Transverse colon (tissue), 4 donors: ENCODE data around the gene SHROOM1. TPM values are rescaled to one million over a fixed set of nuclear protein-coding genes. Genes with fewer than 3 reads are reported as not detected.

Source experiments
- DNase-seq: peaks from one replicate; pipeline ENCODE4 v3.0.0-alpha.2; 2019
- H3K27ac ChIP-seq, 4 donors: fragments of 200-600 bp; sonication (generic); 2 replicates each; pipeline ENCODE4 v1.5.1; 2016 to 2018; ENCODE audit warnings: inconsistent platforms in 4 of 4
- H3K27me3 ChIP-seq: fragments of 200-600 bp; sonication (generic); 2 replicates; pipeline ENCODE4 v1.5.1; 2017; ENCODE audit warnings: inconsistent platforms
- H3K36me3 ChIP-seq, 4 donors: fragments of 200-600 bp; sonication (generic); 2 replicates each; pipeline ENCODE4 v1.5.1; 2017 to 2019; ENCODE audit warnings: inconsistent platforms in 4 of 4
- H3K4me1 ChIP-seq, 4 donors: fragments of 200-600 bp; sonication (generic); 2 replicates each; pipeline ENCODE4 v1.5.1; 2017 to 2020; ENCODE audit warnings: inconsistent platforms in 4 of 4
- H3K4me3 ChIP-seq, 4 donors: fragments of 200-600 bp; sonication (generic); 1 replicate in 1 of 4; 2 replicates in 3 of 4; pipeline versions ENCODE4 v1.5.1 to v1.6.1; 2017 to 2019; ENCODE audit warnings: inconsistent platforms in 4 of 4
- H3K9me3 ChIP-seq, 2 donors: fragments of 200-600 bp; sonication (generic); 2 replicates each; pipeline ENCODE4 v1.5.1; 2017 to 2019; ENCODE audit warnings: inconsistent platforms in 2 of 2
- CTCF ChIP-seq, 5 experiments: fragments of 200-600 bp in 3 of 5; fragments of 450-650 bp in 2 of 5; sonication (generic) in 3 of 5; IDR thresholded peaks; 1 replicate in 2 of 5; 2 replicates in 3 of 5; pipeline ENCODE4 v1.5.1; 2016 to 2017; ENCODE audit warnings: antibody characterized with exemption in 5 of 5, inconsistent platforms in 3 of 5, mild to moderate bottlenecking in 2 of 5, moderate library complexity in 1 of 5
- EP300 ChIP-seq: sonication (generic); formaldehyde crosslinking; IDR thresholded peaks from one replicate; pipeline ENCODE4 v1.6.1; 2017; ENCODE audit warnings: antibody characterized with exemption, low read depth
- POLR2A ChIP-seq: fragments of 450-650 bp; IDR thresholded peaks from one replicate; pipeline ENCODE4 v1.6.1; 2016; ENCODE audit warnings: antibody characterized with exemption, mild to moderate bottlenecking, moderate library complexity
- POLR2AphosphoS5 ChIP-seq, 3 donors: sonication (generic); formaldehyde crosslinking; IDR thresholded peaks; one replicate each; pipeline ENCODE4 v1.6.1; 2016; ENCODE audit warnings: antibody characterized with exemption in 3 of 3
- WGBS, 2 donors: methylation state at CpG; one replicate each; pipeline ENCODE4 v1.1.5; 2018; ENCODE audit warnings: low coverage in 1 of 2; 5-methylcytosine and 5-hydroxymethylcytosine counted together
- in situ Hi-C, 4 donors: fragments of 200-750 bp; cut with MboI; loops; one replicate each; pipeline versions ENCODE4 v1.15.0 to v1.15.1; 2017; ENCODE audit warnings: low sequenced_read_pairs in 3 of 4, low pct_ligation_motif_present in 1 of 4, low pct_unique_long_range_greater_than_20kb in 1 of 4
- intact Hi-C: fragments of 100-400 bp; cut with DNase I; formaldehyde crosslinking; loops from one replicate; pipeline ENCODE4 v1.15.1; 2023; ENCODE audit warnings: low total_unique reads
- total RNA-seq, 4 donors: library from RNA; depleted of rRNA; stranded (reverse); fragments of >200 nt; gene quantifications; one replicate each; pipeline ENCODE4 v1.1.0, GENCODE V29; 2016

The SHROOM1 gene
- total RNA-seq, 4 donors from 2014 or later: 65.3 to 244 (median 77.3) TPM

GRCh38 chr5:132849347-132849746, 18.9 kb upstream of the SHROOM1 start:
- H3K4me1 ChIP-seq: no peaks in the 10 kb centered on the region
- in situ Hi-C loops: loop anchor here in 1 of 4 donors (25.0 kb wide), 1 partner anchor 462 kb away; no protein-coding TSS in a partner anchor

GRCh38 chr5:132848270-132848669, 17.8 kb upstream of the SHROOM1 start:
- TF ChIP-seq EP300 (no peak), POLR2AphosphoS5 (IDR thresholded peaks at IDR 0.05) (no peak), POLR2A (no peak), CTCF (IDR thresholded peaks at IDR 0.05) (no peak)
- 95 to 100% methylated on average over 4 to 8 of the region's 8 CpGs for WGBS, 2 donors
- Histone ChIP-seq H3K27ac (no peak overlapping the region), H3K4me1 (no peaks in the 10 kb centered on the region), H3K27me3 (no peaks in the 10 kb centered on the region), H3K36me3 (no peaks in the 10 kb centered on the region), H3K9me3 (no peaks in the 10 kb centered on the region), H3K4me3 (no peak overlapping the region)
- DNase-seq: no peak
- intact Hi-C loops (no loop called here), in situ Hi-C loops (loop anchor here in 1 of 4 donors (25.0 kb wide), 1 partner anchor 461 kb away; no protein-coding TSS in a partner anchor)

More at GRCh38 chr5:132849347-132849746, 18.9 kb upstream of the SHROOM1 start:
- no peaks in the 10 kb centered on the region for H3K9me3 ChIP-seq
- TF ChIP-seq POLR2A: no peak
- TF ChIP-seq EP300: no peak
- no peak for TF ChIP-seq POLR2AphosphoS5 (IDR thresholded peaks at IDR 0.05)
- no peak for TF ChIP-seq CTCF (IDR thresholded peaks at IDR 0.05)
- H3K27ac ChIP-seq: no peak overlapping the region
- H3K36me3 ChIP-seq: no peaks in the 10 kb centered on the region
- H3K4me3 ChIP-seq: no peak overlapping the region
- WGBS, 2 donors: 22 to 48% methylated on average over 1 of the region's 1 CpG
- no peak for DNase-seq
- intact Hi-C loops: no loop called here
- no peaks in the 10 kb centered on the region for H3K27me3 ChIP-seq

- peaks cover 14 to 50% (median 42%) of the 10 kb centered on the region in 4 donors for H3K4me1 ChIP-seq
- in situ Hi-C loops (loop anchor here in 1 of 4 donors (25.0 kb wide), 1 partner anchor 454 kb away; no protein-coding TSS in a partner anchor), intact Hi-C loops (no loop called here)
- DNase-seq: no peak
- no peaks in the 10 kb centered on the region for H3K27me3 ChIP-seq
- no peaks in the 10 kb centered on the region for H3K36me3 ChIP-seq
- H3K9me3 ChIP-seq: no peaks in the 10 kb centered on the region
- no peak overlapping the region for H3K4me3 ChIP-seq
- no peak for TF ChIP-seq POLR2AphosphoS5 (IDR thresholded peaks at IDR 0.05)
- no peak for TF ChIP-seq POLR2A
- TF ChIP-seq CTCF (IDR thresholded peaks at IDR 0.05): no peak
- TF ChIP-seq EP300: no peak
- WGBS, 2 donors: 88% methylated on average over 4 of the region's 4 CpGs; no CpG with 5 or more reads in 1 of the 2 donors
- peak overlapping the region; percentile 86 to 92 (median 88) for H3K27ac ChIP-seq
Measured at GRCh38 chr5:132841305-132841704, 10.9 kb upstream of the SHROOM1 start.

GRCh38 chr5:132840896-132841295, 10.4 kb upstream of the SHROOM1 start:
- WGBS, 2 donors: 43 to 80% methylated on average over 1 of the region's 1 CpG
- no peaks in the 10 kb centered on the region for H3K36me3 ChIP-seq
- DNase-seq: no peak
- peaks cover 14 to 55% (median 42%) of the 10 kb centered on the region in 4 donors for H3K4me1 ChIP-seq
- H3K4me3 ChIP-seq: no peak overlapping the region
- in situ Hi-C loops (loop anchor here in 1 of 4 donors (25.0 kb wide), 1 partner anchor 454 kb away; no protein-coding TSS in a partner anchor), intact Hi-C loops (no loop called here)
- H3K9me3 ChIP-seq: no peaks in the 10 kb centered on the region
- no peak for TF ChIP-seq EP300
- TF ChIP-seq CTCF (IDR thresholded peaks at IDR 0.05): no peak
- no peak for TF ChIP-seq POLR2A
- no peak for TF ChIP-seq POLR2AphosphoS5 (IDR thresholded peaks at IDR 0.05)
- H3K27ac ChIP-seq: peak overlapping the region; percentile 86 to 92 (median 88)
- no peaks in the 10 kb centered on the region for H3K27me3 ChIP-seq
